A204.1 (cell line): ENCODE data around the gene SNX32.
"Not testable (repeated sequence)": the region's sequence is repeated elsewhere in the genome, so short reads cannot be mapped to it uniquely, and the experiment has no call there.

ENCODE experiments used
- FAIRE-seq: peaks from 2 replicates; lab custom pipeline; 2012; peaks lifted over from hg19 to GRCh38; lab: Jason Lieb, UNC

SNX32 gene

DNA sequence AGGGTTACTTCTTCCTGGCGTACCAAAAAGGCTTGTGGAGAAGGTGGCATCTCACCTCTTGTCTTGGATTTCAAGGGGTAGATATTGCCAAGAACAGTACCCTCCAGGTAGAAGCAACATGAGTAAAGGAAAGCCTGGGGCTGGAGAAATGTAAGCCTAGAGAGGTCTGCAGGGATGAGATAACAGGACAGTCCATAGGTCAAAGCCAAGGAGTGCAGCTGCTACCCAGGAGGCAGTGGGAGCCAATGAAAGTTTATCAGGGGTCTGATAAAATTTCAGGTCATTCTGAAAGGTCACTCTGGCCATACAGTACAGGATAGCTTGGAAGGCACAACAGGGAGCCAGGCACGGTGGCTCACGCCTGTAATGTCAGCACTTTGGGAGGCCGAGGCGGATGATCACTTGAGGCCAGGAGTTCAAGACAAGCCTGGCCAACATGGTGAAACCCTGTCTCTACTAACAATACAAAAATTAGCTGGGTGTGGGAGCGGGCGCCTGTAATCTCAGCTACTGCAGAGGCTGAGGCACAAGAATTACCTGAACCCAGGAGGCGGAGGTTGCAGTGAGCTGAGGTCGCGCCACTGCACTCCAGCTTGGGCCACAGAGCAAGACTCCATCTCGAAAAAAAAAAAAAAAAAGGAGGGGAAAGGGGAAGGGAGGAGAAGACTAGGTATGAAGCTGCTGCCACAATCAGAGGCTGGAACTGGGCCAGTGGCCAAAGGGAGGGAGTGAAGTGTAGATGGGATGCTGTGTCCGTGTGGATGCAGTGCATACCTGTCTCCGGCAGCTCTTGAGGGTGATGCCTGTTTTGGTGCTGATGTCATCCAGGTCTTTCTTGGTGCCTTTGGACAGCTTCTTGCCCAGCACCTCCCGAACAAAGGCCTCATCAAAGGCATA is 53.3 kb downstream of the SNX32 start:
- no peak for FAIRE-seq

DNA sequence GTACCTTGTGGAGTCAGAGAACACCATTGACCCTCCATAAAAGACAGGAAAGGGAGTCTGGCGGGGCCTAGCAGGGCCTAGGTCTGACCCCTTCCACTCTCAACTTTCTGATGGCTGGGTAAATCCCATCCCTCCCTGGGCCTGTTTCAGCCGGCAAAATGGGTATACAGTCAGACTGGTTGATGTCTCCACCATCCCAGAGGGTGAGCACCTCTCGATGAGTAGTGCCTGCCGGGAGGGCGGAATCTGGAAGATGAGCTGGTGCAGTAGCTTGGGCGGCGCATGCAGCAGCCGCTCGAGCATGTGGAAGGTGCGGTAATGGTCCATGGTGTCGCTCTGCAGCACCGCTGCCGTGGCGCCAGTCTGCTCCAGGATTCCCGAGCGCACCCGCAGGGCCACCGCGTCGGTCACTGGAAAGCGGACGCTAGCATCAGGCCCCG is 54.0 kb downstream of the SNX32 start:
- no peak for FAIRE-seq

DNA sequence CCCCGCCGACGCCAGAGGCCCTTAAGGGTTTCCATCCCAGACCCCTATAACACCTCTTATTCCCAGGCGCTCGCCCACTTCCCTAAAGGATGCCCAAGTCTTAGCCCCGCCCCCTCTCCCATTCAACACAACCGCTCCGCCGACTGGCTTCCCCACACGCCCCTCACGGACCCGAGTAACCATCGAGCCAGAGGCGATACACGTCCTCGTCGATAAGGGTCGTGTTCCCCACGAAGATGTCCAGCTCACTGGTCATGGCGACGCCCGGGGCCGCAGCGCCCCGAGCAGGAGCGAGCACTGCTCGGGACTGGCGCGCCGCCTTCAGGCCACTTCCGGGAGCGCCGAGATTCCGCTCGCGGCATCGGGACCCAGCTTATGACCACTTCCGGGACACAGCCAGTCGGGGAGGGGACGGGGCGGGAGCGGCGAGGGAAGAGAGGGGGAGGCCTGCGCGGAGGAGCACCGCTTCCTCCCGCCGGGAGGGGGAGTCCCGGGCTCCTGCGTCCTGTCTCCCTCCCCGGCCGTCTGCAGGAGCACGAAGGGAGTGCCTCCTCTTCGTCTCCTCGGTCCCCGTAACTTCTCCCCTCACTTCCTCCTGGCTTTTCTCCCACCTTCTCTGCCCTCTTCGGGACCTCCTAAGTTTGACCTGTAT is 54.5 kb downstream of the SNX32 start, which contains the start of gene FIBP:
TSS of gene FIBP (minus strand) at position 309 of the 652 bp plus-strand sequence. CDS start at position 256, 53 bp downstream.
- peak; percentile 21 for FAIRE-seq

DNA sequence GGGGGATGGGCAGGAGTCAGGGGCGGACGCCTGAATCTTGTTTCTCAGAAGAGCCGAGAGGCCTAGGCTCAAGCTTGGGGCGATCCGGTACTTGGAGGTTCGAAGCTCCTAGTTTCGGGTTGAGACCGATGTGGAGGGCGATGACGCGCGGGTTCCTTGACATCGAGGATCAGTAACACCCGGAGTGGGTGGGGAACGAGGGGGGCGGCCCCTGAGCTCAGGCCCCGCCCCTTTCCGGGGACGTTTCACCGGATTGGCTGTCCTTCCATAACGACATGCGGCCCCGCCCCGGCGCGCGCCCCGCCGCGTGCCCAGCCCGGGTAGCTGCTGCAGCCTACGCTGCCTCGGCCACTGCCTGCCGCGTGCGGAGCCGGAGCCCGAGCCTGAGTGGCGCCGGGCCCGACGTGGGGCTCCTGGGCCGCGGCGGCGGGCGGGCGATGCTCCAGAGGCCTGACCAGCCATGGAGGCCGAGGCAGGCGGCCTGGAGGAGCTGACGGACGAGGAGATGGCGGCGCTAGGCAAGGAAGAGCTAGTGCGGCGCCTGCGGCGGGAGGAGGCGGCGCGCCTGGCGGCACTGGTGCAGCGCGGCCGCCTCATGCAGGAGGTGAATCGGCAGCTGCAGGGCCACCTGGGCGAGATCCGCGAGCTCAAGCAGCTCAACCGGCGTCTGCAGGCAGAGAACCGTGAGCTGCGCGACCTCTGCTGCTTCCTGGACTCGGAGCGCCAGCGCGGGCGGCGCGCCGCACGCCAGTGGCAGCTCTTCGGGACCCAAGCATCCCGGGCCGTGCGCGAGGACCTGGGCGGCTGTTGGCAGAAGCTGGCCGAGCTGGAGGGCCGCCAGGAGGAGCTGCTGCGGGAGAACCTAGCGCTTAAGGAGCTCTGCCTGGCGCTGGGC is 56.8 kb downstream of the SNX32 start, which contains the start of gene CCDC85B:
TSS of gene CCDC85B (plus strand) at position 350 of the 895 bp plus-strand sequence. CDS start at position 461, 111 bp downstream.
- FAIRE-seq, result no peak

DNA sequence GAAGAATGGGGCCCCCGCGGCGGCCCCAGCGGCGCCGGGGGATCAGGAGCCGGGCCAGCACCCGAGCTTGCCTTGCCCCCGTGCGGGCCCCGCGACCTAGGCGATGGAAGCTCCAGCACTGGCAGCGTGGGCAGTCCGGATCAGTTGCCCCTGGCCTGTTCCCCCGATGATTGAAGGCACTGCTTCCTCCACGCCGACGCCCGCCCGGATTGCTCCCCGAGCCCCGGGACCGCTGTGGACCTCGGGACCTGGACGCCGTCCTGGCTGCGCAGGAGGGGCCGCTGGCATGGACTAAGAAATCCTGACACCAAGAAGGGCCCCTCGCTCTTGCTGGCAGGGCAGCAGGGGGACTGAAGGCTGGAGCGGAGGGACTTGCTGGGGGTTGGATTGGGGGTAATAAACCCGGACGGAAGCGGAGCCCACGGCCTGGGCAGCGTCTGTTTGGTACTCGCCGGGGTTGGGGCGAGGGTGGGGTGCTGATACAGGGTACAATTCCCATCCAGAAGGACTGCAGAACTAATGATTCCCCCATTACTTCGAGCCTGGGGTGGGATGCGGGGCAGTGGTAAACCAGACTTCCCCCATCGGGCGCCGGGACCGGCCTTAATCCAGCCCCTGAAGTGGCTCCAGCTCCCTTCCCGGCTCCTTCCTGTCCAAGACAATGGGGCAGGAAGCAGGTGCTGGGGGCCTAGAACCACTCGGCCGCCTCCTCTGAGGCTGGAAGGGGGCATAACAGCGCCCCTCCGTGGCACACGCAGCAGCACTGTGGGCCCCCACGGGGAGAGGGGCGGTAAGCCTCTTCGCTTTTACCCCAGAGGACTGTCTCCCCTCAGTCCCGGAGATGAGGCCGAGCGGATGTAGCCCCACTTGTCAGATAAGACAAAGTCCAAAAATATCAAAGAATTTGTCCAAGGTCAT is 57.7 kb downstream of the SNX32 start:
- FAIRE-seq, result no peak

DNA sequence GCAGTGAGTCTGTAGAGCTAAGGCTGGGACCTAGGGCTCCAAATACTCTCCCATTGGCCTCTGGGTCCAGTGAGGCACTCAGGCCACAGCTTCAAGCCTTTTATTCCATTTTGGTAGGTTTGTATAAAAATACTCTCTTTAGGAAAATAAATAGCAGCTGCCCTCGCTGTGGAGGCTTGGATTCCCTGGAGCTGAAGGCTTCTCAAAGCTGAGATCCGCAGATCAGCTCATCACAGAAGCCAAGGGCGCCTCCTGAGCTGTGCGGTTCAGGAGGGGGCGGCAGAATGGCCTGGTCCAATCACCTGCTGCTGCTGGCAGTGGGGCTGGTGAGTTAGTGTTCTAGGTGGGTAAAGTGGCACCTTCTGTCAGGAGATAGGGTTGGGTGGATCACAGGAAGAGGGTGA is 58.4 kb downstream of the SNX32 start:
- not testable (repeated sequence) for FAIRE-seq

DNA sequence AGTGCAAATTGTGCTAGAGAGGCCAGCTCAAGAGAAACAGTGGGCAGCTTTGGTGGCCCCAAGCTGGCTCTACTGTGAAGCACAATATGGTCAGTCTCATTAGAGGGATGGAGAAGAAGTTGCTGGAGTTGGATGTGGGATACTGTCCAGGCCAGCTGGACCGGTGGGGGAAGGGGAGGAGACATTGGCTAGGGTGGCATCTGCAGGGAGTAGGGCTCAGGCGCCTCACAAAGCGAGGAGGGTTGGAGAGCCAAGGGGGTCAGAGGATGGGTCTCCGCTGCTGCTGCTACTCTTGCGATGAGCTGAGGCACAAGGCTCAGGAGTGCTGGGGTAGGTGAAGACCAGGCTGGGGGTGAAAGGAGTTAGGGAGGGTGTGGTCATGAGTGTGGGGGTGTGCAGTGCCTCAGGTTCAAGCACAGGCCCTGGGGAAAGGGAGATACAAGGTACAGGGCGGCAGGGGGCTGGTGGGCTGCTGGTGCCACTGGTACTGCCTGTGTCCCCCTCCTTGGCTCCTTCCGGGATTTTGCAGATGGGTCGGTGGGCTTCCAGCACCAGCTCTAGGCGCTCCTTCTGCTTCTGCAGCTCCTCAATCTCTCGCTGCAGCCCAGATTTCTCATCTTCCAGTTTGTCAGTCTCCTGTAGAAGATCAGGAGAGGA is 59.0 kb downstream of the SNX32 start:
- no peak for FAIRE-seq

DNA sequence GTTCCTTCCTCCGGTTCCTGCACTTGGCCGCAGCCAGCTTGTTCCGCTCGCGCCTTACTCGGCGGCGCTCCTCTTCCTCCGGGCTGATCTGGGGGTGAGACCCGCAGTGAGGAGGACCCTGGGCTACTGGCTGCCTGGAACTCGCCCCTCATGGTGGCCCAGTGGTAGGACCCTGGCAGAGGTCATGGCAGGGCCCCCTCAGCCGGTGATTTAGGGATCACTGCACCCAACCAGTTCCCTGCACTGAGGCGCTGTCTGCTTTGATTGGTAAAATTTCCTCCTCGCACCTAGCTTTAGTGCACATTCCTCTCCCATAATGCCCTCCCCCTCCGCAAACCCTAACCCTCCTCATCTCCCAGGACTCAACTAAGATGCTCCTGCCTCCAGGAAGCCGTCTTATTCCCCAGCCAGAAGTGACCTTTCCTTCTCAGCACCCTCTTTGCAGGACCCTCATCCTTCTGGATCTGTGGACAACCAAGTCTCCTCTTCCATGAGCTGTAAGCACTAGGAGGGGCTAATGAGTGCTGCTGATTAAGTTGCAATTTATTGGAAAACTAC is 60.4 kb downstream of the SNX32 start:
- no peak for FAIRE-seq

DNA sequence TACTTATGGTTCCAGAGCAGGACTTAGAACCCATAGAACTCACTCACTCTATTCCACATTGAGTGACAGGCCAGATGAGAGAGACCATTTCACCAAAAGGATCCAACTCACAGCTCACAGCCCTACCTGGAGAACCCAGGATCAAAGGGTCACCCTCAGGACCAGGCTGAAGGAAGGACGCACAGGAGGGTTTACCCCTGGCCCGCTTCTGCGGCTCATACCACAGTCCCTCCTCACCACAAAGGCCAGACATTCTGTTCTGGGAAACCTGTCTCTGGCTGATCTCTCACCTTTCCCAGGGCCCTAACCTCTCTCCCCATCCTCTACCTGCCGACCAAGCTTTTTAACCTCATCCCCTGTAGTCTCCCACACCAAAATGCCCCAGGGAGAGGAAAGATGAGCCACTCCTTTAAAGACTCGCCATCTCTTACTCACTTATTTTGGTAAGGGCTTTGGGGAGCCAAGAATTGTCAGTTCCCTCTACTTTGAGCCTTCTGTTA is 61.8 kb downstream of the SNX32 start:
- no peak for FAIRE-seq

DNA sequence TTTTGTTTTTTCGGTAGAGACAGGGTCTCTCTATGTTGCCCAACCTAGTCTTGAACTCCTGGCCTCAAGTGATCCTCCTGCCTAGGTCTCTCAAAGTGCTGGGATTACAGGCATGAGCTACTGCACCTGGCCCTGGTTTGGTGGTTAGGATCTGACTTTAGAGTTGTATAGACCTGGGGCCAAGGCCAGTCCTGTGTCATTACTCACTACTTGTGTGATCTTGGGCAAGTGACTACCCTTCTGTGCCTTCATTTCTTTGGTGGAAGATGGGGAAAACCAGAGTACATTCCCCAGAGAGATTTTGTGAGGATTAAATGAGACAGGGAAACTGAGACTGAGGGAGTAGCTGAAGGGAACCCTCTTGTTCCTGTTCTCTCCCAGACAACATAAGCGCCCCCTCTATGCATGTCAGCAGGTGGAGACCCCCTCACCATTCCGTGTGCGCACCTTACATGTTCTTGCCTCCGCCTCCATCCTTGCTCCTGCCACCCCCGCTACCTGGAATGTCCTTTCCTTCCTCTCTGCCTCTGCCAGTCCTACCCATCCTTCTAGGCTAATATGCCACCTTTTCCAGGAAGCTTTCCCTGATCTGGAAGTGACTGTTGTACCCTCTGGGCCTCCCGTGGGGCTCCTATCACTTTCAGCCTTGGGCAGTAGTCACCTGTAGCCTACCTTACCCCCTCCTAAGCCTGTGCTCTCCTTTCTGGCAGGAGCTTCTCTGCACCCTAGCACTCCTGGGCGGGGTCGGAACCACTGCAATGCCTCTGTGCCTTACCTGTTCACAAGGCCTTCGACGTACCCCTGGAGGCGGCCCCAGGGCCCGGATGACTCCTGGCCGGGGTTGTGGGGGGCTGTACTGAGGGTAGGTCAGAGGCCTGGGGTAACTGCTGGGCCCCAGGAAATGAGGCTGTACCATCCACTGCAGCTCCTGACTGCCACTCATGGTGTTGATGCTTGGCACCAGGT is 62.6 kb downstream of the SNX32 start:
- FAIRE-seq, result no peak

DNA sequence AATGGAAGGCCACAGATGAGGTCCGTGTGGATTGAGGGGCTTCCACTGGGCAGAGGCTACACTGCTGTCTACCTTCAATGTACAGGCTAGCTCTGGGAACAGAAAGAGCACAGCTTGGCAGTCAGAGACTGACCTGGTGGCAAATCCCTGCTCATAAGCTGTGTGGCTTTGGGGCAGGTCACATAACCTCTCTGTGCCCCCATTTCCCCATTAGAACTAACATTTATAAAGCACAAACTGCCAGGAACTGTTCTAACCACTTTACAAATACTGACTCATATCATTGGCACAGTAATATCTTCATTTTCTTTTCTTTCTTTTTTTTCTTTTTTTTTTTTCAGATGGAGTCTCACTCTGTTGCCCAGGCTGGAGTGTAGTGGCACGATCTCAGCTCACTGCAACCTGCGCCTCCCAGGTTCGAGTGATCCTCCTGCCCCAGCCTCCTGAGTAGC is 63.3 kb downstream of the SNX32 start:
- FAIRE-seq, result no peak

DNA sequence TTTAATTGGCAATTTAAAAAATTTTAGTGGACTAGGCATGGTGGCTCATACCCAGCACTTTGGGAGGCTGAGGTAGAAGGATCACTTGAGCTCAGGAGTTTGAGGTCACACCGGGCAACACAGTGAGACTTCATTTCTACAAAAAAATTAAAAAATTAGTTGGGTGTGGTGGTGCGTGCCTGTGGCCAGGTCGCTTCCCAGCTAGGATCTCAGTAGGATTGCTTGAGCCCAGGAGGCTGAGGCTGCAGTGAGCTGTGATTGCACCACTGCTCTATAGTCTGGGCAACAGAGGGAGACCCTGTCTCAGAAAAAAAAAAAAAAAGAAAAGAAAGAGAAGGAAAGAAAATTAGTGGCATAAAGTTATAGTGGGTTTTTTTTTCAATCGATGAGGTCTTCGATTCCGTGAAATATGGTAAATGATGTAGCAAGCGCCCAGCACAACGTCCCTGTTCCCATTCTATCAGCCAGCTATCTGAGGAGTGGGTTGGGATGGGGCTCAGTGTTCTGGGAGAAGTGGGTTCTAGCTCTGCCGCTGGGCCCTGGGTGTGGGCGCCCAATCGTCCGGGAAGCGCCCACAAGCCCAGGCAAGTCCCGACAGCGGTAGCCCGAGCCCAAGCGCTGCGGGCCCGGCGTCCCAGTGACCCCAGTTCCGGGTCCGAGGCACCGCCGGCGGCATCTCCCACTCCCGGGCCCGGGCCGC is 65.0 kb downstream of the SNX32 start:
- FAIRE-seq, result no peak

DNA sequence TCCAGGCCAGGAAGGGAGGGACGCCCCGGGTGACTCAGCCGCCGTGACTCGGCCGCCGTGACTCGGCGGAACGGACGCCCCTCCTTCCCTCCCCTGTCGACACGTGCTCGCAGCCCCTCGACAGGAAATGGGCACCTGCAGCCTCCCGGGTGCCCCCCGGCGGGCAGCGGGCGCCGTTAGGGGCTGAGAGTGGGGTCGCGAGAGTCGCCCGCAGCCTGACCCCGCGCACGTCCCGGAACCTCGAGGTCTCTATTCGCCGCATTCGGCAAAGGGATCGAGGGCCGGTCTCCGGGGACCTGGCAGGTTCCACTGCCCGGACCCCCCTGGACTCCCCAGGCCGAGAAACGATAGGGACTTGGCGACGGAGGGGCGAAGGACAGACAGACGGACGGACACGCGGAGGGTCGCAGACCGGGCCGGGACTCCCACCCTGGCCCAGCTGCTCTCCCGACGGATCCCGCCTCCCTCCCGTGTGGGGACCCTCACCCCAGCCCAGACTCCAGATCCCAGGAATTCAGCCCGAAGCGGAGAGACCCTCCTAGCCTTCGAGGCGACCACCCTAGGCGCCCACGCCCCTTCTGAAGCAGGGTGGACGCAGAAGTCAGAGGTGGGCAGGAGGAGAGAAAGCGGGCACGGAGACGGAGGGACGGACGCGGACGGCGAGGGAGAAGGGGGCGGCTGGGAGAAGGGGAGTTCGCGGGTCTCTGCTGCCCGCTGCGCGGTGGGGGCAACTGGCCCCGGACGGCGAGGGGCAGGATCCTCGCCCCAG is 65.8 kb downstream of the SNX32 start:
- no peak for FAIRE-seq

DNA sequence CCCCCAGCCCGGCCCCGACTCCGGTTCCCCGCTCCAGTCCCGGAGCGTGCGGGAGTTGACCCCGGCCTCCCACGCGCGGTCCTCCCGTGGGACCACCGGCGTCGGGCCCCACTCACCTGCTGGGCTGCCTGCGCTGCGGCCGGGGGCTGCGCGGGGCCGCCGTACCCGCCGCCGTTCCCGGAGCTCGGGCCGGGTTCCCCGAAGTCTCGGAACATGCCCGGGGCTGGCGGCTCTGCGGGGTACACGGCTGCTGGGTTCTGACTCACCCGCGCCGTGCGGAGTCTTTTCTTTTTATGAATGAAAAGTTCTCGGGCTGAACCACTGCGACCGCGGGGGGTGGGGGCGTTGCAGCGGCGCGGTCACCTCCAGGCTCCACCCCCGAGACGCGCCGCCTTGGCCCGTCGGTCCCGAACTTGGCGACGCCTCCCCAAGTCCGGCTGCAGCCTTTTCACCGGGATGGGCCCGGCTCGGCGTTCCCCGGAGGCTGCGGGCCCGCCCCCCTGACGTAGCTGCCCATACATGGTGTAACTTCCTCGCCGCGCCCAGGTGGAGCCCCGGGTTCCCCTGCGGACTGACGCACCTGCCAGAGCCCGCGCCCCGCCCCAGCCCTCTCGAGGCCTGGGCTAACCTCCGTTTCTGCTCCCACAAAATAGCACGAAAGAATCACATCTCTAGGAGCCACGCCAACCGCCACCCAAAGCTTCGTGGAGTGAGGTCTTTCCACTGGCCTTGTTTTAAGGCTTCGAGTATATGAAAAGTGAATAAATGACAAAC is 66.5 kb downstream of the SNX32 start, which contains the start of gene FOSL1:
TSS of gene FOSL1 (minus strand) at position 264 of the 774 bp plus-strand sequence. CDS start at position 215, 49 bp downstream.
- FAIRE-seq, result peak; percentile 55

DNA sequence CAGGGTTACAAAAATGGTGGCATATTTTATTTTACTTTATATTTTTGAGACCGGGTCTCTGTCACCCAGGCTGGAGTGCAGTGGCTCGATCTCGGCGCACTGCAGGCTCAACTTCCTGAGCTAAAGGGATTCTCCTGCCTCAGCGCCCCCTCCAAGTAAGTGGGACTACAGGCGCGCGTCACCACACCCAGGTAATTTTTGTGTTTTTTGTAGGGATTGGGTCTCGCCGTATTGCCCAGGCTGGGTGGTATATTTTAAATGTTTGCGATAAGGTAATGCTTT is 67.1 kb downstream of the SNX32 start:
- FAIRE-seq, result no peak

DNA sequence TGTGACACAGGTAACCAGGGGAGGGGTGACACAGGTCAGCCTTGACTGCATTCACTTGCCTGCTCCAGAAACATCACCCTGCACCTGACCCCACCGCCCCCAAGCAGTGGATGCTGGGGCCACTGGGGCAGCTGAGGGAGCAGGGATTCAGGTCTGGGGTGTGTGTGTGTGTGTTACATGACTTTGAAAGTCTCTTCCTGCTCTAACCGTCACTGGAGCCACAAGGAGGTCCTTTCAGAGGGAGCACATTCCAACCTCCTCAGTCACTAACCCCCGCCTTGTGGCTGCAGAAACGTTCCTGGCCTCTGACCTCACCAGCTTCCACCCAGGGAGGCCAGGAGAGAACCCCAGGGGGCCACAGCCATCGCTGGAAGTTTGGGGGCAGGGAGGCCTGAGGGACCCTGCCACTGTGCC is 69.3 kb downstream of the SNX32 start:
- no peak for FAIRE-seq
